Gastroesophageal sphincter (tissue), 4 donors: ENCODE measurements around the gene FBXO45. TPM values are rescaled to one million over a fixed set of nuclear protein-coding genes. Genes with fewer than 3 reads are reported as not detected.
A peak's percentile ranks its signal among the peaks of the same experiment; 100 is the strongest.
"Not testable (repeated sequence)": the region's sequence is repeated elsewhere in the genome, so short reads cannot be mapped to it uniquely, and the experiment has no call there.

ENCODE experiments used
- ATAC-seq: fragments of 150-250 bp; one replicate; pipeline ENCODE4 v1.9.1; 2016; ENCODE audit warnings: mild to moderate bottlenecking, moderate library complexity
- H3K27ac ChIP-seq, 4 donors: fragments of 200-600 bp; sonication (generic) in 3 of 4; 1 replicate in 3 of 4; 2 replicates in 1 of 4; pipeline ENCODE4 v1.5.1; 2016 to 2019
- H3K27me3 ChIP-seq: fragments of 200-600 bp; sonication (generic); one replicate; pipeline ENCODE4 v1.5.1; 2019
- H3K36me3 ChIP-seq, 2 donors: fragments of 200-600 bp; sonication (generic); one replicate each; pipeline ENCODE4 v1.5.1; 2019; ENCODE audit warnings: control low read depth in 1 of 2
- H3K4me1 ChIP-seq, 3 donors: fragments of 200-600 bp; sonication (generic); 1 replicate in 2 of 3; 2 replicates in 1 of 3; pipeline ENCODE4 v1.5.1; 2016 to 2019; ENCODE audit warnings: control low read depth in 2 of 3
- H3K4me3 ChIP-seq, 2 donors: fragments of 200-600 bp; sonication (generic); one replicate each; pipeline ENCODE4 v1.5.1; 2019; ENCODE audit warnings: mild to moderate bottlenecking in 1 of 2, moderate library complexity in 1 of 2
- H3K9me3 ChIP-seq, 3 donors: fragments of 200-600 bp; sonication (generic); one replicate each; pipeline ENCODE4 v1.5.1; 2017 to 2019; ENCODE audit warnings: control low read depth in 2 of 3
- CTCF ChIP-seq, 4 experiments: fragments of 200-600 bp in 2 of 4; fragments of 450-650 bp in 2 of 4; sonication (generic) in 1 of 4; IDR thresholded peaks; one replicate each; pipeline ENCODE4 v1.5.1; 2017 to 2019; ENCODE audit warnings: antibody characterized with exemption in 4 of 4, mild to moderate bottlenecking in 2 of 4, moderate library complexity in 2 of 4
- EP300 ChIP-seq: sonication (generic); formaldehyde crosslinking; IDR thresholded peaks from one replicate; pipeline ENCODE4 v1.6.1; 2017; ENCODE audit warnings: antibody characterized with exemption, mild to moderate bottlenecking
- POLR2A ChIP-seq, 2 donors: fragments of 450-650 bp; IDR thresholded peaks; one replicate each; pipeline ENCODE4 v1.6.1; 2017; ENCODE audit warnings: antibody characterized with exemption in 2 of 2, mild to moderate bottlenecking in 2 of 2, moderate library complexity in 1 of 2
- POLR2AphosphoS5 ChIP-seq: sonication (generic); formaldehyde crosslinking; IDR thresholded peaks from one replicate; pipeline ENCODE4 v1.6.1; 2017; ENCODE audit warnings: antibody characterized with exemption
- WGBS, 2 donors: methylation state at CpG; one replicate each; pipeline ENCODE4 v1.1.5; 2018; ENCODE audit warnings: low coverage in 1 of 2; 5-methylcytosine and 5-hydroxymethylcytosine counted together
- small RNA-seq, 4 donors: library from RNA; depleted of rRNA; stranded (forward); fragments of <200 nt; gene quantifications; one replicate each; pipeline ENCODE3, GENCODE V24; 2016
- total RNA-seq, 4 donors: library from RNA; depleted of rRNA; stranded (reverse); fragments of >200 nt; gene quantifications; one replicate each; pipeline ENCODE4 v1.1.0, GENCODE V29; 2016

FBXO45 gene
- total RNA-seq, 4 donors from 2014 or later, result 9.8 to 16.6 (median 13.4) TPM

GRCh38 chr3:196634829-196635228 is 66.4 kb downstream of the FBXO45 start:
- 79% methylated on average over 3 of the region's 7 CpGs; no CpG with 5 or more reads in 1 of the 2 donors for WGBS, 2 donors
- Histone ChIP-seq H3K9me3 (no peaks in the 10 kb centered on the region), H3K4me1 (peaks cover 0 to 48% (median 3%) of the 10 kb centered on the region in 3 donors), H3K27me3 (no peaks in the 10 kb centered on the region), H3K36me3 (no peaks in the 10 kb centered on the region), H3K27ac (peak overlapping the region in 2 of 4 donors; percentile 33 to 92), H3K4me3 (no peak overlapping the region)
- TF ChIP-seq POLR2AphosphoS5, result no peak
- TF ChIP-seq CTCF (IDR thresholded peaks at IDR 0.05), result no peak
- TF ChIP-seq EP300, result no peak
- no peak for TF ChIP-seq POLR2A (IDR thresholded peaks at IDR 0.05)
- ATAC-seq, result no peak

GRCh38 chr3:196636369-196637349 is 68.2 kb downstream of the FBXO45 start:
- TF ChIP-seq EP300 (no peak), POLR2A (IDR thresholded peaks at IDR 0.05) (peak in 1 of 2 donors; percentile 9)
- H3K4me3 ChIP-seq, result no peak overlapping the region
- no peaks in the 10 kb centered on the region for H3K27me3 ChIP-seq
- 69 to 94% methylated on average over 3 to 4 of the region's 20 CpGs for WGBS, 2 donors
- H3K27ac ChIP-seq, result peak overlapping the region in 1 of 4 donors; percentile 92
- ATAC-seq, result no peak
- no peaks in the 10 kb centered on the region for H3K36me3 ChIP-seq
- no peaks in the 10 kb centered on the region for H3K9me3 ChIP-seq
- peaks cover 0 to 57% (median 2%) of the 10 kb centered on the region in 3 donors for H3K4me1 ChIP-seq

DNA sequence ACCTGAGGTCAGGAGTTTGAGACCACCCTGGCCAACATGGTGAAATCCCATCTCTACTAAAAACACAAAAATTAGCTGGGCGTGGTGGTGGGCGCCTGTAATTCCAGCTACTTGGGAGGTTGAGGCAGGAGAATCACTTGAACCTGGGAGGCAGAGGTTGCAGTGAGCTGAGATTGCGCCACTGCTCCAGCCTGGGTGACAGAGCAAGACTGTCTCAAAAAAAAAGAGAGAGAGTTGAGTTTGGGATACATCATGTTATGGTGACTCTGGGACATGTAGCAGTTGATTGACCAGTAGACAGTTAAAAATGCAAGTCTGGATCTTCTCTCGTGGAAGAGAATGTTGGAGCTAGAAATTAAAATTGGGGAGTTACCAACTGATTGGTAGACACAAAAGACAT is 69.5 kb downstream of the FBXO45 start:
- ATAC-seq, H3K4me3 ChIP-seq, H3K27me3 ChIP-seq, H3K36me3 ChIP-seq, H3K9me3 ChIP-seq, H3K27ac ChIP-seq: not testable (repeated sequence)
- WGBS, 2 donors, result 79 to 89% methylated on average over 3 to 4 of the region's 4 CpGs
- peaks cover 0 to 51% (median 0%) of the 10 kb centered on the region in 3 donors for H3K4me1 ChIP-seq

Small RNA genes within 50 kb of the gene (small RNA-seq; reads per million reads assigned to genes)
- gene RPS29P3, result 0 reads per million in 4 donors

Other genes with a start within 250 kb of the FBXO45 start
- gene TM4SF19, start 230.3 kb upstream of the FBXO45 start, total RNA-seq, result 1 to 10 TPM in 1 of 4 donors, under 1 TPM in 1, not detected in 2; 0.35 to 2.6 TPM
- gene UBXN7, start 136.2 kb upstream of the FBXO45 start, total RNA-seq, result 10 to 100 TPM; 17.1 to 24.1 (median 22.0) TPM
- gene RNF168, start 64.9 kb upstream of the FBXO45 start, total RNA-seq, result 10 to 100 TPM; 19.4 to 26.0 (median 23.7) TPM
- gene SMCO1, start 53.3 kb upstream of the FBXO45 start, total RNA-seq, result not detected
- 1 to 10 TPM; 3.3 to 8.1 (median 6.8) TPM for gene WDR53, start 106 bp upstream of the FBXO45 start, total RNA-seq
- gene NRROS, start 71.0 kb downstream of the FBXO45 start, total RNA-seq, result 10 to 100 TPM in 1 of 4 donors, 1 to 10 TPM in 3; 6.6 to 14.2 (median 8.4) TPM
- gene CEP19, start 143.6 kb downstream of the FBXO45 start, total RNA-seq, result 1 to 10 TPM; 1.1 to 4.9 (median 2.9) TPM
- 10 to 100 TPM; 23.8 to 35.6 (median 30.4) TPM for gene PIGX, start 143.7 kb downstream of the FBXO45 start, total RNA-seq
- gene PAK2, start 171.2 kb downstream of the FBXO45 start, total RNA-seq, result 10 to 100 TPM; 46.5 to 69.5 (median 61.8) TPM